ENCODE data around the gene SWSAP1.

Gene SWSAP1

GRCh38 chr19:11361771-11362731 lies 12.4 kb upstream of the SWSAP1 start (continued):
- TF ChIP-seq PATZ1 (tag by site-specific recombination; IDR thresholded peaks at IDR 0.05) (0 out of 2 replicates have a peak, but pooled peaks have one; percentile 13), ZNF747 (tag by site-specific recombination; IDR thresholded peaks at IDR 0.05) (no peak), ZBTB44 (tag by site-specific recombination; IDR thresholded peaks at IDR 0.05) (no peak), ZNF560 (tag by site-specific recombination; IDR thresholded peaks at IDR 0.05; ENCODE audit: borderline replicate concordance) (no peak), ZNF37A (tag by site-specific recombination; IDR thresholded peaks at IDR 0.05) (no peak), INSM2 (tag by site-specific recombination; IDR thresholded peaks at IDR 0.05) (no peak), SCRT2 (tag by site-specific recombination; IDR thresholded peaks at IDR 0.05) (no peak; the same call in 1 of the 2 replicates), ZNF16 (tag by site-specific recombination; IDR thresholded peaks at IDR 0.05; ENCODE audit: low read depth) (no peak), RBAK (tag by site-specific recombination; IDR thresholded peaks at IDR 0.05) (no peak), GLI4 (tag by site-specific recombination; IDR thresholded peaks at IDR 0.05) (no peak), ZBTB10 (tag by site-specific recombination; IDR thresholded peaks at IDR 0.05) (no peak), ZNF76 (tag by site-specific recombination; IDR thresholded peaks at IDR 0.05; ENCODE audit: borderline replicate concordance, low read depth) (no peak), ZIC2 (tag by site-specific recombination; IDR thresholded peaks at IDR 0.05) (0 out of 2 replicates have a peak, but pooled peaks have one; percentile 35), ZBTB48 (tag by site-specific recombination; IDR thresholded peaks at IDR 0.05) (no peak), ZNF571 (tag by site-specific recombination; IDR thresholded peaks at IDR 0.05) (no peak), ZNF837 (tag by site-specific recombination; IDR thresholded peaks at IDR 0.05) (no peak), GLI2 (tag by site-specific recombination; IDR thresholded peaks at IDR 0.05; ENCODE audit: borderline replicate concordance, low read depth) (no peak), ZNF639 (tag by site-specific recombination; IDR thresholded peaks at IDR 0.05) (no peak), GLIS1 (tag by site-specific recombination; IDR thresholded peaks at IDR 0.05) (peak; percentile 85), WT1 (tag by site-specific recombination; IDR thresholded peaks at IDR 0.05) (no peak), PRDM2 (tag by site-specific recombination; IDR thresholded peaks at IDR 0.05; ENCODE audit: borderline replicate concordance) (no peak), ZBTB1 (tag by site-specific recombination; IDR thresholded peaks at IDR 0.05) (no peak)
